HG03064 (cell line): ENCODE data around the gene KRTAP10-10.
"Not testable (repeated sequence)": the region's sequence is repeated elsewhere in the genome, so short reads cannot be mapped to it uniquely, and the experiment has no call there.

ENCODE experiments used
- ATAC-seq: cut with Tn5 transposase; IDR thresholded peaks from one replicate; pipeline ENCODE4 v1.9.1; 2021; ENCODE audit warnings: low read depth; ENCODE audit not compliant: unreplicated experiment

The KRTAP10-10 gene

GRCh38 chr21:44637018-44637850, at the start of gene KRTAP10-10:
TSS of gene KRTAP10-10 (plus strand) at chr21:44637356. CDS start at chr21:44637418, 62 bp downstream.
- ATAC-seq = no peak

- ATAC-seq = no peak
These were observed 48.1 kb upstream of the KRTAP10-10 start for GRCh38 chr21:44589094-44589493.

- no peak for ATAC-seq
These were observed 47.4 kb upstream of the KRTAP10-10 start for GRCh38 chr21:44589586-44590305.

- no peak for ATAC-seq
These were observed 46.8 kb upstream of the KRTAP10-10 start for GRCh38 chr21:44590311-44590721.

GRCh38 chr21:44590897-44591800, 46.0 kb upstream of the KRTAP10-10 start:
- not testable (repeated sequence) for ATAC-seq

GRCh38 chr21:44591801-44592130, 45.4 kb upstream of the KRTAP10-10 start:
- not testable (repeated sequence) for ATAC-seq

- ATAC-seq = no peak
These were observed 44.5 kb upstream of the KRTAP10-10 start, which contains the start of gene KRTAP10-6 for GRCh38 chr21:44592446-44593311. TSS of gene KRTAP10-6 (minus strand) at chr21:44592505. CDS start at chr21:44592484, 21 bp downstream.

GRCh38 chr21:44593598-44594405, 43.4 kb upstream of the KRTAP10-10 start:
- no peak for ATAC-seq

GRCh38 chr21:44594406-44594916, 42.7 kb upstream of the KRTAP10-10 start:
- ATAC-seq = no peak

GRCh38 chr21:44595524-44595923, 41.6 kb upstream of the KRTAP10-10 start:
- ATAC-seq = no peak

GRCh38 chr21:44596068-44596725, 41.0 kb upstream of the KRTAP10-10 start:
- ATAC-seq = no peak

GRCh38 chr21:44598061-44598460, 39.1 kb upstream of the KRTAP10-10 start:
- ATAC-seq = no peak

- ATAC-seq = no peak
These were observed 37.7 kb upstream of the KRTAP10-10 start for GRCh38 chr21:44599264-44600029.

GRCh38 chr21:44600118-44600978, 36.8 kb upstream of the KRTAP10-10 start, which contains the start of gene KRTAP10-7:
TSS of gene KRTAP10-7 (plus strand) at chr21:44600597. CDS start at chr21:44600622, 25 bp downstream.
- not testable (repeated sequence) for ATAC-seq

GRCh38 chr21:44601091-44601490, 36.1 kb upstream of the KRTAP10-10 start:
- ATAC-seq = not testable (repeated sequence)
